Pons (tissue), 1 donor: ENCODE results near the gene STPG1.
A peak's percentile ranks its signal among the peaks of the same experiment; 100 is the strongest.

ENCODE experiments used
- DNase-seq: peaks from one replicate; pipeline ENCODE4 v3.0.0-alpha.2; 2016; ENCODE audit warnings: low spot score

STPG1 gene

GRCh38 chr1:24426744-24427544 lies 13.4 kb upstream of the STPG1 start:
- no peak for DNase-seq

- no peak for DNase-seq
Measured at GRCh38 chr1:24425922-24426321, 12.3 kb upstream of the STPG1 start.

GRCh38 chr1:24425441-24425840 lies 11.9 kb upstream of the STPG1 start:
- DNase-seq = no peak

- DNase-seq = no peak
Measured at GRCh38 chr1:24424990-24425389, 11.4 kb upstream of the STPG1 start.

GRCh38 chr1:24424207-24424606 lies 10.6 kb upstream of the STPG1 start:
- DNase-seq = no peak

GRCh38 chr1:24421502-24421901 lies 7.9 kb upstream of the STPG1 start:
- no peak for DNase-seq

GRCh38 chr1:24420547-24420946 lies 7.0 kb upstream of the STPG1 start:
- DNase-seq = no peak

- DNase-seq = peak; percentile 93
Measured at GRCh38 chr1:24418898-24419628, 5.5 kb upstream of the STPG1 start.

GRCh38 chr1:24417681-24418080 lies 4.1 kb upstream of the STPG1 start:
- DNase-seq = no peak

- no peak for DNase-seq
Measured at GRCh38 chr1:24416666-24417391, 3.2 kb upstream of the STPG1 start.

- DNase-seq = no peak
Measured at GRCh38 chr1:24415910-24416665, 2.5 kb upstream of the STPG1 start.

- peak; percentile 99 for DNase-seq
Measured at GRCh38 chr1:24415334-24415909, 1.8 kb upstream of the STPG1 start, which contains the start of gene NIPAL3. TSS of gene NIPAL3 (plus strand) at chr1:24415802. CDS start at chr1:24419548, 3,746 bp downstream.

- DNase-seq = no peak
Measured at GRCh38 chr1:24414775-24415333, 1.3 kb upstream of the STPG1 start.

GRCh38 chr1:24412408-24412807 lies 1.2 kb downstream of the STPG1 start:
- DNase-seq = no peak

- no peak for DNase-seq
Measured at GRCh38 chr1:24411963-24412362, 1.6 kb downstream of the STPG1 start.

- DNase-seq = no peak
Measured at GRCh38 chr1:24410750-24411149, 2.8 kb downstream of the STPG1 start.

- no peak for DNase-seq
Measured at GRCh38 chr1:24409535-24409934, 4.0 kb downstream of the STPG1 start.

GRCh38 chr1:24406788-24407187 lies 6.8 kb downstream of the STPG1 start:
- DNase-seq = no peak

GRCh38 chr1:24403806-24404205 lies 9.8 kb downstream of the STPG1 start:
- peak; percentile 89 for DNase-seq

GRCh38 chr1:24400065-24400464 lies 13.5 kb downstream of the STPG1 start:
- no peak for DNase-seq

GRCh38 chr1:24393892-24394291 lies 19.7 kb downstream of the STPG1 start:
- DNase-seq = no peak
